ENCODE data around the gene IFIT3.
"Not testable (repeated sequence)": the region's sequence is repeated elsewhere in the genome, so short reads cannot be mapped to it uniquely, and the experiment has no call there.

The IFIT3 gene

DNA sequence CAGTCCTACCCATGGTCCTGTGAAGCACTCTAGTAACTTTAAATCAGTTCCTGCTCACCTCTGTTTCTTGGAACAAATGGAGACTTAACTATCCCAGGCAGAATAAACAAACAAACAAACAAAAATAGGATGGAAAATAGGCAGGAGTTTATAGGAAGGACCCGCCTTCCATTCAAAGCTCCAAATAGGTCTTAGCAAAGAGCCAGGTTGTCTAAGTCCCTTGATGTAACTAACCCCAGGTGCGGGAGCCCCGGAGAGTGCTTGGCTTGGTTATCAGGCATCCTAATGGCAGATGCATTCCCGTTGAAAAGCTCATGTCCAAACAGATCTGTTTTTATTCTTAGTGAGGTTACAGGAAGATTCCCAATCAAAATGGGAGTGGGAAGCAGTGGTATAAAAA lies 23.8 kb upstream of the IFIT3 start:
- FAIRE-seq: no peak

DNA sequence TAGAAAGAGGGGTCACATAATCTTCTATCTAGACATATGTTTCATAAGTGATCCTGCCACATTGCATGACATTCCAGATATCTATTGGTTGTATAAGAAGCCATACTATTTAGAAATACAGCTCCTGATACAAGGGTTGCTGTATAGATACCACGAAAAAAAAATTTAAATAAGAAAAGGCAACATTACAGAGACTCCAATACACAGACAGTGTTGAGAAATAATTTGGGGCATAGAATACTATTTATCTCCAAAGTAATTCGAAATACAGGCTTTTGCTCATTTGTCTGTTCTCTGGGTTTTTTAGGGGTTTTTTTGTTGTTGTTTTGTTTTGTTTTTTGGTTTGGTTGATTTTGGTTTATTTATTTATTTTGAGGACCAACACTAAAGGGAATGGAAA lies 23.4 kb upstream of the IFIT3 start:
- no peak for FAIRE-seq

DNA sequence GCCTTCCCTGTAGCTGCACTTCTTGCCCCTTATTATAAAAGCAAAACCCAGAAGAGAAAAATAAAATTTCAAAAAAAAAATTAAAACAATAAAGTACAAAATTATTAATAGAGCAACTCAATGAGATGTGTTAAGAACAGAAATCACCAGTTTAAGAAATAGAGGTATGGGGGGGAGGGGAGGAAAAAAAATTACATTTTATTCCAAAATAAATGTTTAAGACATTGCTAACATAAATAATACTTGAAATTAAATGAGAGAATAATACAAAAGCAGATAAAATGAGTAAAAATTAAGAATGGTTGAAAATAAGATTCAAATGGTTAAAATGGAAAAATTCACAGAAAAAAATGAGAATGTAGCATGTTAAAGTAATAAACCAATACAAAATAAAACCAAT lies 22.9 kb upstream of the IFIT3 start:
- peak; percentile 92 for FAIRE-seq

DNA sequence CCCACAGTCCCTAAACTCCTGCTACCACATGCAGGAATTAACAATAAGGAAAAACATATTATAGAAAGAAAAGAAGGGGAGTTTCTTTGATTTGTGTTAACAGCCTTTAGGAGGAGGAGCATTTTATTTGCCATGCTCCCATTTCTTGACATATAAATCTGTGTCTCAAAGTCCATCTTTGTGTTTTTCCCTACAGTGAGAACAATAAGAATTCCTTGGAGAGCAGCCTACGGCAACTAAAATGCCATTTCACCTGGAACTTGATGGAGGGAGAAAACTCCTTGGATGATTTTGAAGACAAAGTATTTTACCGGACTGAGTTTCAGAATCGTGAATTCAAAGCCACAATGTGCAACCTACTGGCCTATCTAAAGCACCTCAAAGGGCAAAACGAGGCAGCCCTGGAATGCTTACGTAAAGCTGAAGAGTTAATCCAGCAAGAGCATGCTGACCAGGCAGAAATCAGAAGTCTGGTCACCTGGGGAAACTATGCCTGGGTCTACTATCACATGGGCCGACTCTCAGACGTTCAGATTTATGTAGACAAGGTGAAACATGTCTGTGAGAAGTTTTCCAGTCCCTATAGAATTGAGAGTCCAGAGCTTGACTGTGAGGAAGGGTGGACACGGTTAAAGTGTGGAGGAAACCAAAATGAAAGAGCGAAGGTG lies 21.9 kb upstream of the IFIT3 start:
- no peak for FAIRE-seq

DNA sequence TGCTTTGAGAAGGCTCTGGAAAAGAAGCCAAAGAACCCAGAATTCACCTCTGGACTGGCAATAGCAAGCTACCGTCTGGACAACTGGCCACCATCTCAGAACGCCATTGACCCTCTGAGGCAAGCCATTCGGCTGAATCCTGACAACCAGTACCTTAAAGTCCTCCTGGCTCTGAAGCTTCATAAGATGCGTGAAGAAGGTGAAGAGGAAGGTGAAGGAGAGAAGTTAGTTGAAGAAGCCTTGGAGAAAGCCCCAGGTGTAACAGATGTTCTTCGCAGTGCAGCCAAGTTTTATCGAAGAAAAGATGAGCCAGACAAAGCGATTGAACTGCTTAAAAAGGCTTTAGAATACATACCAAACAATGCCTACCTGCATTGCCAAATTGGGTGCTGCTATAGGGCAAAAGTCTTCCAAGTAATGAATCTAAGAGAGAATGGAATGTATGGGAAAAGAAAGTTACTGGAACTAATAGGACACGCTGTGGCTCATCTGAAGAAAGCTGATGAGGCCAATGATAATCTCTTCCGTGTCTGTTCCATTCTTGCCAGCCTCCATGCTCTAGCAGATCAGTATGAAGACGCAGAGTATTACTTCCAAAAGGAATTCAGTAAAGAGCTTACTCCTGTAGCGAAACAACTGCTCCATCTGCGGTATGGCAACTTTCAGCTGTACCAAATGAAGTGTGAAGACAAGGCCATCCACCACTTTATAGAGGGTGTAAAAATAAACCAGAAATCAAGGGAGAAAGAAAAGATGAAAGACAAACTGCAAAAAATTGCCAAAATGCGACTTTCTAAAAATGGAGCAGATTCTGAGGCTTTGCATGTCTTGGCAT lies 21.1 kb upstream of the IFIT3 start:
- no peak for FAIRE-seq

DNA sequence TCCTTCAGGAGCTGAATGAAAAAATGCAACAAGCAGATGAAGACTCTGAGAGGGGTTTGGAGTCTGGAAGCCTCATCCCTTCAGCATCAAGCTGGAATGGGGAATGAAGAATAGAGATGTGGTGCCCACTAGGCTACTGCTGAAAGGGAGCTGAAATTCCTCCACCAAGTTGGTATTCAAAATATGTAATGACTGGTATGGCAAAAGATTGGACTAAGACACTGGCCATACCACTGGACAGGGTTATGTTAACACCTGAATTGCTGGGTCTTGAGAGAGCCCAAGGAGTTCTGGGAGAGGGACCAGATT lies 20.6 kb upstream of the IFIT3 start:
- FAIRE-seq: no peak

DNA sequence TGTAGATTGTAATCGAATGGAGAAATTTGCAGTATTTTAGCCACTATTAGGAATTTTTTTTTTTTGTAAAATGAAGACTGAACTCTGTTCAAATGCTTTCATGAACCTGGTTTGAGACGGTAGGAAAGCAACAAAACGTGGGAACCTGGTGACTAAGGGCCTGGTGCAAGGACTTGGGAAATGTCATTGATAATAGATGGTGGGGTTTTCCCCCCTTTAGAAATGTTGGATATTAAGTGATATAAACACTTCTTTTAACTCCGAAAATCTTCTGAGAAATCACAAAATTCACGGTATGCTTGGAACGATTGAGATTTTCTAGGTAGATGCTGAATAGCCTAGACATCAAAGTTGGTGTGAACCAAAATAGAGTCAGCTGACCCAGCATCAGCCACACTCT lies 19.5 kb upstream of the IFIT3 start:
- FAIRE-seq: no peak

DNA sequence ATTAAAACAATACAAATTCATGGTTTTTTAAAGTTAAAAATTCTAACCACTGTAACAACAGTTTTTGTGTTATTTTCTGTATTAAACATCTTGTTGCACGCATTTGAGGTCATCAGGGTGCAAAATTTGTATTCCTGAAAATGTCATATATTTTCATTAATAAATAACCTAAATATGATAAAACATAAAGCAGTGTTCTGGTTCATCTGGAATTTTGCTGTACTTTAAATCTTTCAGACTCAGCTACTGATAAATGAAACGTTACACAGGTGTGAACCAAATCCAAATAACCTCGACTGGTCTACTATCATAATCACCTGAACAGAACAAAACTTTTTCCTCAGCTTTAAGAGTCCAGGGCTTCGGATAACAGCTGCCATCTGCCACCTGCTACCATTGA lies 19.1 kb upstream of the IFIT3 start:
- no peak for FAIRE-seq

DNA sequence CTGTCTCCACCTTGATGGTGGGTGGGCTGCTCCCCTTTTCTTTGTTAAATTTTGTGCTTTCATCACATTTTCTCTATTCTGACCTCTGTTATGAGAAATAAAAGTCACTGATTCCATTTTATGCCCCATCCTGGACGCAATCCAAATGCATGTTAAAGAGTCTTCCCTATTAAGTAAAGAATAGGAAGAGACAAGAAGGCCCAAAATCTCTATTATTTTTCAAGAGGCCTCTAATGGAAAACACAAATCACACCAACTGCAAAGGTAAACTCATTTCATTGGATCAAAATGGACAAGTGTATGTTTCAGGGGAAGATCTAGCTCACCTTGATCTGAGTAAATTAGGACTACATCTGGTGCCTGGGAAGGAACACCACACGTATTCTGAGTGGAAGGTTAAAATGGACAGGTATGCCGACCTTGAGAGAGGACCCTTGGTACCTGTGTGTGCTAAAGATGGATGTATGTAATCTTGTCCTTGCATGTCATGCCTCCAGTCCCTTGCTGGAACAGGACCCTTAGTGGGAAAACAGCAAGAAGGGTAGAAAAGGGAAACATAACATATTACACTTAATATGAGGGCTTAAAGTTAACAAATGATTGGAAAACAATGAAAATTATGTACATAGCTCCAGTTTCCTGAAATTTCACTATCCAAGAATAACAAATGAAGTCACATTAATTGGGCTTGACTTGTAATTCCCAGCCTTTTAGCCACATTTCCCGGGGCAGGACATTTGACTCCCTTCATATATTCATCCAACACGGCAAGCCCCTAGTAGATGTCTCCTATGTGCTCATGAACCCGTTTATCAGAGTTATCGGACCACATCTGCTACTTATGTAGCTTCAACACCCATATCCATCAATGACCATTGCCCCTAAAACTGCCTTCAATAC lies 18.4 kb upstream of the IFIT3 start:
- FAIRE-seq: no peak

DNA sequence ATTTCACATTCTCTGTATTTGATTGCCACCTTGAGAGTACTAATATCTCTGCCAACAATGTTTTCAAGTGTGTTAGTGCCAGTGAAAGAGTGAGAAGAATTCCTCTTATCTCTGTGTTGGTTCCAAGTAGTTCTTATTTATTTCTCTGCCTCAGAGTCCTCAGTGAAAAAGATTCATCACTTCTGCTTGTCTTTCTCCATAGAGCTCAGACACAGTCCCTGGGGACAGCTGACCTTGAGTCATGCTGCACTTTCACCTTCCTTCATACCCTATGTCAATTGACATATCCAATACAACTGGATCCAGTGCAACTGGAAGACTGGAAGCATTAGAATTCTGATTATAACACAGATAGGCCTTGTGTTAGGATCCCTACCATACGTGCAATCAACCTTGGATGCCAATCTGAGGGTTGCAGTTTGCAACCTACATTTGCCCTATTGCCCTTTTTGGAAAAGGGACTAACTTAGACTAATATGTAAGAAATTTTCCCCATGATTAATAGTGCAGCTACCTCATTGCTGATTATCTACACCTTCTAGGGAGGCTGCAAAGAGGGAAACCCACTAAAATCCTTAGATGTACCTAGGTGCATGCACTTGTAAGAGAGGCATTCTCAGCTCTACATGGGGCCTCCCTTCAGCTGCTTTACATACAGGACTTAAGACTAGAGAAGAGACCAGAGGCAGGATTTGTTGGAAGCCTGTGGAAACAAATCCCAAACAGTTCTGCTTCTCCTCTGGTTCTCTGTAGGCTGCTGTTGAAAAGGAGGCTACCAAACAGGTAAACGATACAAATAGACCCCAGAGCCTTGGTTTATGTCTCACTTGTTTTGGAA lies 17.5 kb upstream of the IFIT3 start:
- FAIRE-seq: no peak

DNA sequence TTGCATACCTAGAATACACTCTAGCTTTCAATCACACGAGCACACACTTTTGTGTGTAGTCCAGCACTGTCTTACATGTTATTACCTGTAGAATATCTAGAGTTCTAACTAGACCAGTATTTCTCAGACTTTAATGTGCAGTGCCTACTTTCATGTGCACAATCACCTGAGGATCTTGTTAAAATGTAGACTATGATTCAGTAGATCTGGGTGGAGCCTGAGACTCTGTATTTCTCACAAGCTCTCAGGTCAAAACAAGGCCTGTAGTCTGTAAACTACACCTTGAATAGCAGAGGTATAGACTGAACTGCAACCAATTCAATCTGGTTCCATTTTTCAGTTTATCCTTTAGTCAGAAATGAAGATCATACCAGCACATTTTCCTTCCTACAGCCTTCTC lies 14.8 kb upstream of the IFIT3 start:
- no peak for FAIRE-seq

DNA sequence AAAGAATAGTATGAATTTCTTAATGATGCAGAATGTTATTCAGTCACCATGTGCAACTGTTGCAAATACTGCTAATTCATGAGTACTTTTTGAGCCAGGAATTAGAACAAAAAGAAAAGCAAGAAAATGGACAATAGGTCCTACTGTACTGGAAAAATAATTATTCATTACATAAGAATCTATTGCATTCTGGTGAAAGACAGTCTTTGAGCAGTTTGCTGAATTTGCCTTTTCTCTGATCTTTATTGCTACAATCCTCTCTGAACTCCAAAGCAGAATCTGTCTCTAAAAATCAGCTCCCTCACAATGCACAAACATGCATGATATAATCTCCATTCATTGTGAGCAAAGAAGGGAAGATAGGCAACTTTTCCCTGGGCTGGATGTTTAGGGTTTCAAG lies 13.1 kb upstream of the IFIT3 start:
- no peak for FAIRE-seq

DNA sequence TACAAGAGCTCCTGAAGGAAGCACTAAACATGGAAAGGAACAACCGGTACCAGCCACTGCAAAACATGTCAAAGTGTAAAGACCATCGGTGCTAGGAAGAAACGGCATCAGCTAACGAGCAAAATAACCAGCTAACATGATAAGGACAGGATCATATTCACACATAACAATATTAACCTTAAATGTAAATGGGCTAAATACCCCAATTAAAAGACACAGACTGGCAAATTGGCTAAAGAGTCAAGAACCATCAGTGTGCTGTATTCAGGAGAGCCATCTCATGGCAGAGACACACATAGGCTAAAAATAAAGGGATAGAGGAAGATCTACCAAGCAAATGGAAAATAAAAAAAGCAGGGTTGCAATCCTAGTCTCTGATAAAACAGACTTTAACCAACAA lies 9.8 kb upstream of the IFIT3 start:
- not testable (repeated sequence) for FAIRE-seq

DNA sequence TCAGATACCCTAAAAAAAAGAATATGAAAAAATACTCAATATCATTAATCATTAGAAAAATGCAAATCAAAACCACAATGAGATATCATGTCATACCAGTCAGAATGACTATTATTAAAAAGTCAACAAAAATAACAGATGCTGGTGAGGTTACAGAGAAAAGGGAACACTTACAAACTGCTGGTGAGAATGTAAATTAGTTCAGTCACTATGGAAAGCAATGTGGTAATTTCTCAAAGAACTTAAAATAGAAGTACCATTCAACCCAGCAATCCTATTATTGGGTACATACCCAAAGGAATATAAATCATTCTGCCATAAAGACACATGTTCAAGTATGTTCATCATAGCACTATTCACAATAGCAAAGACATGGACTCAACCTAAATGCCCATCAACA lies 2.7 kb upstream of the IFIT3 start:
- peak; percentile 44 for FAIRE-seq

DNA sequence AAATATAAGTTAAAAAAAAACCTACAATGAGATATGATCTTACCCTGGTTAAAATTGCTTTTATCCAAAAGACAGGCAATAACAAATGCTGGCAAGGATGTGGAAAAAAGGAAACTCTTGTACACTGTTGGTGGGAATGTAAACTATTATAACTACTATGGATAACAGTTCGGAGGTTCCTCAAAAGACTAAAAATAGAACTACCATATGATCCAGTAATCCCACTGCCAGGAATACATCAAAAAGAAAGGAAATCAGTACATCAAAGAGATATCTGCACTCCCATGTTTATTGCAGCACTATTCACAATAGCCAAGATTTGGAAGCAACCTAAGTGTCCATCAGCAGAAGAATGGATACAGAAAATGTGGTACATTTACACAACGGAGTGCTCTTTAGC lies 1.9 kb upstream of the IFIT3 start:
- FAIRE-seq: not testable (repeated sequence)

DNA sequence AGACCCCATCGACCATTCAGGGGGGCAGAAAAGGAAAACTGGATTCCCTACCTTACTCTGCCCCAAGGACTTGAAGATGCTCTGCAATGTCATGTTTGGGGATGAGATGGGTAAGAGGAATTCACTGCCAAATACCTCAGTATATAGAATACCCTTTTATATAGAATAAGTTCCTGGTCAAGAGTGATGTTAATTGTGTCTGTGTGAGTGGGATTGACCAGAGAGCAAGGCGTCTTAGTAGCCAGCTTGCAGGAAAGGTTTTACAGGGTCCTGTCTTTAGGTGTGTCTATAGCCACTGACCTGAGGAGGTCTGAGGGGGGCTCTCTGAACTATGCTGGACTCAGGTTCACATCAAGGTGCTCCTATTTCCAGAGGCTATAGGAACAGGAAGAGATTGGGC lies 1.4 kb downstream of the IFIT3 start:
- no peak for FAIRE-seq

DNA sequence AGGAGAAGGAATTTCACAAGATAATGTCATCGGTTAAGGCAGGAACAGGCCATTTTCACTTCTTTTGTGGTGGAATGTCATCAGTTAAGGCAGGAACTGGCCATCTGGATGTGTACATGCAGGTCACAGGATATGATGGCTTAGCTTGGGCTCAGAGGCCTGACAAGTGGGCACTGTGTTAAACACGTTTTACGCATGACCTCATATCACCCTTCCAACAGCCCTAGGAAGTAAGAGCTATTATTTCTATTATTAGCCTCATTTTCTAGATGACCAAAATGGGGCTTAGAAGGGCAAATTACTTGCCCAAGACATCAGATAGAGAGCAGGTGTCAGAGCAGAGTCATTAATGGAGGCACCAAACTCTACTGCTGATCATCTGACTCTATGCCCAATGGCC lies 2.2 kb downstream of the IFIT3 start:
- not testable (repeated sequence) for FAIRE-seq

DNA sequence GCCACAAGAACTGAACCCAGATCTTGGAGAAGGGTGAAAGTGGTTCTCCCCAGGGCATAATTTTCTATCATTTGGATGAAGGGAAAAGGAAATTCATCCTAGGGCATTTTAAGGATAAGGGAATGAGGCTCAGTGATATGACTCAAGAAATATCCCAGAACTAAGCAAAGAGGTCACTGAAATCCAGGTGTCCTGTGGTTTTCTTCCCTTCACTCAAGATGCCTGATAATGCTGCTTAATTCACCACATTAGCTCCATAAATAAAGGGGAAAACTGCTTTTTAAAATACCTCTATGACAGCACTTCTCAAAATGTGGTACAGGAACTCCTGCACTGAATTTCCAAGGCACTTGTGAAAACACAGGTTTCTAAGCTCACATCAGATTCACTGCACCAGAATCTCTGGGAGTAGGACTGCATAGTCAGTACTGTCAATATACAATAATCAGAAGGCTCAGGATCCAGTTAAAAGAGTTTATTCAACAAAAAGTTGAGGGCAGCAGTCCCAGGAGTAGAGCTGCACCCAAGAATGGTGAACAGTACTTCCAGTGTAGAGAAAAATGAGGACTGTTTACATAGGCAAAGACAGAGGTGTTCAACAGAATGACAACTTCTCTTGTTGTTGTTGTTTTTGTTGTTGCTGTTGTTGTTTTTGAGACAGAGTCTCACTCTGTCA lies 2.9 kb downstream of the IFIT3 start:
- FAIRE-seq: no peak

DNA sequence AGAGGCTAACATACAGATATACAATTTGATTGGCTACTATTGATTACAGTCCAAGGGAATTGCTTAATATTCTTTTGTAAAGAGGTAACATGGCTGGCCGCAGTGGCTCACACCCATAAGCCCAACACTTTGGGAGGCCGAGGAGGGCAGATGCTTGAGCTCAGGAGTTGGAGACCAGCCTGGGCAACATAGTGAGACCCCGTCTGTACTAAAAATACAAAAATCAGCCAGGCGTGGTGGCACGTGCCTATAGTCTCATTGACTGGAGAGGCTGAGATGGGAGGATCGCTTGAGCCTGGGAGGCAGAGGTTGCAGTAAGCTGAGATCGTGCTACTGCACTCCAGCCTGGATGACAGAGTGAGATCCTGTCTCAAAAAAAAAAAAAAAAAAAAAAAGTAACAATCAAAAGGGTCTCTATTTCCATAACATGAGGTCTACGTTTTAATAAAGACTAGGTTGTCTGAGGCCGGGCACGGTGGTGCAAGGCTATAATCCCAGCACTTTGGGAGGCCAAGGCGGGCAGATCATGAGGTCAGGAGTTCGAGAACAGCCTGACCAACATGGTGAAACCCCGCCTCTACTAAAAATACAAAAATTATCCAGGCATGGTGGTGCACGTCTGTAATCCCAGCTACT lies 3.8 kb downstream of the IFIT3 start:
- FAIRE-seq: not testable (repeated sequence)

DNA sequence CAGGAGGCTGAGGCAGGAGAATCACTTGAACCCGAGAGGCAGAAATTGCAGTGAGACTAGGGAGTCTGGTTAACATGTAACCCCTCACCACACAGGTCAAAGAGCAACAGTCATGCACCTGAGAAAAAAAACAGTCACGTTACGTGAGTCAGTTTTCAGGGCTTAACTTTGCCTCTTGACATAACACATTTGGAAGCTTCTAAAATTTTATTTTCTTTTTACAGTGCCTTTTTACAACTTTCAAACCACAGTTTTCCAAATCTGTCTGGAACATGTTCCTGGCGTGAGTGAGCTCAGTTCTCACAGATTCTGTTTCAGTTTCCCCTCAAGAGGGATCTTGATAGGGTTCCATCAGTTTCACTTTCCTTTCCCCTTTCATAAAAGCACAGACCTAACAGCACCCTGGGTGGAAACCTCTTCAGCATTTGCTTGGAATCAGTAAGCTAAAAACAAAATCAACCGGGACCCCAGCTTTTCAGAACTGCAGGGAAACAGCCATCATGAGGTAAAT lies 4.4 kb downstream of the IFIT3 start:
- peak; percentile 83 for FAIRE-seq

DNA sequence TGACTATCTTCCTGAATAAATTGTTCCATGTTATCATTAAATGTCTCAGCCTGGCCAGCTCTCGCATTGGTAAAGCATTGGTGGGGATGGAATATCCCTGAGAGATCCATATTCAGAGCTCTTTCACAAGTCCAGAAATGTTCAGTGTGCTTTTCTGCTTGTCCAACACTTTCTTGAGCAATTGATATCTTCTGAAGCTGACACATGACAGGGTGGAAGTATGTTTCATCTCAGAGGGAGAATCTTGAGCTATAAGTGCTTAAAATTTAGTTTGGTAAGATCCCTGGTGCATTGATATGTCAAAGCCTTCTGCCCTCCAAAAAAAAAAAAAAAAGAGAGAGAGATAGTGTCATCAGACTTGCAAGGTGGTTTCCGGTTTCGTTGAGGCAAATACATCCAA lies 7.4 kb downstream of the IFIT3 start:
- FAIRE-seq: no peak

DNA sequence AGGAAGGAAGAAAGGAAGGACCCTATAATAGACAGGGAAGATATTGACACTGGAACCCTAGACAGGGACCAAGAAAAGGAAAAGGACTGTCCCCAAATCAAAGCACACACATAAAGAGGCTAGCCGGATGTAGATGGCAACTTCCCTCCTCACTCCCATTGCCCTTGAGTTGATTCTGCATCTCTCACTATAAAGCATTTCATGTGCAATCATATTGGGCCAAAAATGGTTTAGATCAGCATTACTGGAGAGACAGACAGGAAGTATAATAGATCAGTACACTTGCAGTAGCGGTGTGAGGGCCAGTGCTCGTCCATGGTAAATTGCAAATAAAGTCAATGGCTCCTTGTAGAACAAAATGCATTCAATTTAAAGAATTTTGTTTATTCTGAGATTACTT lies 8.4 kb downstream of the IFIT3 start:
- FAIRE-seq: no peak
